HG03108 (cell line): ENCODE measurements around the gene MAGEH1.
A peak's percentile ranks its signal among the peaks of the same experiment; 100 is the strongest.
"Not testable (repeated sequence)": the region's sequence is repeated elsewhere in the genome, so short reads cannot be mapped to it uniquely, and the experiment has no call there.

Source experiments
- ATAC-seq: cut with Tn5 transposase; IDR thresholded peaks from one replicate; pipeline ENCODE4 v1.9.1; 2021; ENCODE audit warnings: moderate library complexity; ENCODE audit not compliant: unreplicated experiment

Gene MAGEH1, protein sequence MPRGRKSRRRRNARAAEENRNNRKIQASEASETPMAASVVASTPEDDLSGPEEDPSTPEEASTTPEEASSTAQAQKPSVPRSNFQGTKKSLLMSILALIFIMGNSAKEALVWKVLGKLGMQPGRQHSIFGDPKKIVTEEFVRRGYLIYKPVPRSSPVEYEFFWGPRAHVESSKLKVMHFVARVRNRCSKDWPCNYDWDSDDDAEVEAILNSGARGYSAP

DNA sequence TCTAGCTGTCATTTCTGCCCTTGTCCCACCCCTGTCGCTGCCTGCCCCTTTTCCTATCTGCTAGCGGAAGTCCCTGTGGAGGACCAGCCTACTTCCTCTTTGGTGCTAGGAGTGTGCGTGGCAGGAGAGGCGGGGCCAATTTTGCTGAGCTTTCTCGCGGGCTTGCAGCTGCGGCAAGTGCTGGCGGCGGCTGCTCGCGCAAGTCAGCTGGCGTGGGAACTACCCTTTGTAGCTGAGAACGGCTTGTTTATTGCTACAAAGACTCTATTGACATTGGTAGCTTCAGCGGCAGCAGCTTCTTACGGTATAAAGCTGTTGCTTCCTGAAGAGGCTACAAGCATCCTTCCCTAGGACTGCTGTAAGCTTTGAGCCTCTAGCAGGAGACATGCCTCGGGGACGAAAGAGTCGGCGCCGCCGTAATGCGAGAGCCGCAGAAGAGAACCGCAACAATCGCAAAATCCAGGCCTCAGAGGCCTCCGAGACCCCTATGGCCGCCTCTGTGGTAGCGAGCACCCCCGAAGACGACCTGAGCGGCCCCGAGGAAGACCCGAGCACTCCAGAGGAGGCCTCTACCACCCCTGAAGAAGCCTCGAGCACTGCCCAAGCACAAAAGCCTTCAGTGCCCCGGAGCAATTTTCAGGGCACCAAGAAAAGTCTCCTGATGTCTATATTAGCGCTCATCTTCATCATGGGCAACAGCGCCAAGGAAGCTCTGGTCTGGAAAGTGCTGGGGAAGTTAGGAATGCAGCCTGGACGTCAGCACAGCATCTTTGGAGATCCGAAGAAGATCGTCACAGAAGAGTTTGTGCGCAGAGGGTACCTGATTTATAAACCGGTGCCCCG, at the start of gene MAGEH1:
Gene MAGEH1 (plus strand): TSS at position 138 of the 843 bp plus-strand sequence. CDS start 248 bp downstream, at position 386.
- ATAC-seq: peak; percentile 97

DNA sequence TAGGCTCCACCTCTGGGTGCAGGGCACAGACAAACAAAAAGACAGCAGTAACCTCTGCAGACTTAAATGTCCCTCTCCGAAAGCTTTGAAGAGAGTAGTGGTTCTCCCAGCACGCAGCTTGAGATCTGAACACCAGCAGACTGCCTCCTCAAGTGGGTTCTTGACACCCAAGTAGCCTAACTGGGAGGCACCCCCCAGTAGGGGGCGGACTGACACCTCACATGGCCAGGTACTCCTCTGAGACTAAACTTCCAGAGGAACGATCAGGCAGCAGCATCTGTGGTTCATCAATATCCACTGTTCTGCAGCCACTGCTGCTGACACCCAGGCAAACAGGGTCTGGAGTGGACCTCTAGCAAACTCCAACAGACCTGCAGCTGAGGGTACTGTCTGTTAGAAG, 24.8 kb upstream of the MAGEH1 start:
- not testable (repeated sequence) for ATAC-seq

DNA sequence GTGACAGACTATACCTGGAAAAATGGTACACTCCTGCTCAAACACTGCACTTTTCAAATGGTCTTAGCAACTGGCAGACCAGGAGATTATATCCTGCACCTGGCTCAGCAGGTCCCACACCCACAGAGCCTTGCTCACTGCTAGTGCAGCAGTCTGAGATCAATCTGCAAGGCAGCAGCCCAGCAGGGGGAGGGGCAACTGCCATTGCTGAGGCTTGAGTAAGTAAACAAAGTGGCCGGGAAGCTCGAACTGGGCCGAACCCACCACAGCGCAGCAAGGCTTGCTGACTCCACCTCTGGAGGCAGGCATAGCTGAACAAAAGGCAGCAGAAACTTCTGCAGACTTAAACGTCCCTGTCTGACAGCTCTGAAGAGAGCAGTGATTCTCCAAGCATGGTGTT, 8.5 kb upstream of the MAGEH1 start:
- not testable (repeated sequence) for ATAC-seq

DNA sequence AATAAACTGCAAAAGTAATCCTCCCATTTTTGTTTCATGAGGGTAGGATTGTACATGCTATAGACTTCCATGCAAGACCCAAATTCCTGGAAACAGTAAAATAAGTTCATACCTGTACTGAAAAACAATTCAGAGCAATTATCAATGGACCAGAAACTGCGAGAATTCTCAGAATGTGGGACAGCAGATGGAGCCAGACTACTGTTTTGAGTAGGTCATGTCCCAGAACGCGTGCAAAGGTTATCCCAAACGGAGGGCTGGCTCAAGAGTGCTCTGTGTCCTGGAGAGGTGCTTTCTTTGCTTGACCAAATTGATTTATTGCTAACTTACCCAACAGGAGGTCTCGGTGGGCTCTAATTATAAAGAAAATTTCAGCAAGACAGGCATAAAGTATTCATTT, 1.7 kb upstream of the MAGEH1 start:
- no peak for ATAC-seq

DNA sequence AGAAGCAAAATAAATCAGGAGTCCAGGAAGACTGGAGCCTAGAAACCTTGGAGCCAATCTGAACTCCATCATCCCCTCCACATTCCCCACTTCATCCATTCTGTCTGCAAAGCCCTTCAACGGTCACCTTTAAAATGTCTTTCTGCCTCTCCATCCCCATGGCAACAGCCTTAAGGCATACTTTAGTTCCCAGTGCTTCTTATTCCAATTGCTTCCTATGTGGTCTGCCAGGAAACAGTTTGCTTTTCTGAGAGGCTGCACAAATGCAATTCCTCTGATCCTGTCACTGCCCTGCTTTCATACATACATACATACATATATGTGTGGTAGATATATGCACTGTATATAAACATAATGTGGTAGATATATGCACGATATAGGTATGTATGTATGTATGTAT, 786 bp upstream of the MAGEH1 start:
- no peak for ATAC-seq

DNA sequence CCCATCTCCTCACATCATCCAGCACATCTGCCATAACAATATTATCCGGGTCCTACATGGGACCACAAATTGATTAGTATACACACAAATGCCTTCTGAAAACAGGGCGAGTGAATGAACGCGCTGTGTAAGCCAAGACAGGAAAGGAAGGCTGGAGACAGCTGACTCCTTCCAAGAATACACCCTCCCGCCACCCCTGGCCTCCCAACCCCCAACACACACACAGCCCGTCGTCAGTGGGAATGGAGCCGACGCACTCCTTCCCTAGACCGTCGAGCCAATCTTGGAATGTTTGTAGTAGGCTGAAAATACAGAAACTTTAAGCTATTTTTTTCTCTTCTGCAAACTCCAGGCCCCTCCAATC, 319 bp upstream of the MAGEH1 start:
- peak; percentile 24 for ATAC-seq

DNA sequence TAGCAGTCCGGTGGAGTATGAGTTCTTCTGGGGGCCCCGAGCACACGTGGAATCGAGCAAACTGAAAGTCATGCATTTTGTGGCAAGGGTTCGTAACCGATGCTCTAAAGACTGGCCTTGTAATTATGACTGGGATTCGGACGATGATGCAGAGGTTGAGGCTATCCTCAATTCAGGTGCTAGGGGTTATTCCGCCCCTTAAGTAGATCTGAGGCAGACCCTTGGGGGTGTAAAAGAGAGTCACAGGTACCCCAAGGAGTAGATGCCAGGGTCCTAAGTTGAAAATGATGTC, 852 bp downstream of the MAGEH1 start:
- no peak for ATAC-seq

DNA sequence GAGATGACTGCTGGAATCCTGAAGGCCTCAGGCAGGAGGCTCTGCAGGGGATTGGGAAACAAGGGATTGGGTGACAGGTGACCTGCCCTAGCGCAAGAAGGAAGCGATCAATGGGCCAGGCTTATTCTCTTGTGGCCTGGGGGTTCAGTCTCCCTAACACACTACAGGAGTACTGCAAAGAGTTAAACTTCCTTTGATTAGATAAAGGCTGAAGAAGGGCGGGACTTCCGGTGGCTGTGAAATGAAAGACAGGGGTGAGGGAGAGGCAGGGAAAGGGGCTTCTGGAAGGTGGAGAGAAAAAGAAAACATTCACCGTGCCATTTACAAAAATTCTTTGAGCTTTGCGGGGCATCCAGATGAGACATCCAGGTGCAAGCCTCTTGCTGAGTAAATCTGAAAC, 3.8 kb downstream of the MAGEH1 start:
- not testable (repeated sequence) for ATAC-seq

DNA sequence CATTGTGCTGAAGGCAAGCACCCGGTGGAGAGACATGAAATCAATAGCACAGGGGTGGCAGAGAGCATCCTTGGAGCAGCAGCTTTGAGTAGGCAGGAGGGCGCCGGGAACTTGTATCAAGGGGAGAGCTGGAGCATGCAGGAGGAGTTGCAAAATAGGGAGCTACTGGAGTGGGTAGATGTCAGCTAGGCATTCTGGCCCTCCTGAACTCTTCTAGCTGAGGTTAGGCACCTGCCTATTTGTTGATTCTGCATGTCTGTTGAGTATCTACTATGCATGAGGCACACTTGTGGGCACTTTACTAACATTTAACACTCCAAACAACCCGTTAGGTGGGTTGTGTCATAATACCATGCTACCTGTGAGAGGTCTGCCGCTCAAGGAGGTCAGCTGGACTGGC, 7.5 kb downstream of the MAGEH1 start:
- not testable (repeated sequence) for ATAC-seq

DNA sequence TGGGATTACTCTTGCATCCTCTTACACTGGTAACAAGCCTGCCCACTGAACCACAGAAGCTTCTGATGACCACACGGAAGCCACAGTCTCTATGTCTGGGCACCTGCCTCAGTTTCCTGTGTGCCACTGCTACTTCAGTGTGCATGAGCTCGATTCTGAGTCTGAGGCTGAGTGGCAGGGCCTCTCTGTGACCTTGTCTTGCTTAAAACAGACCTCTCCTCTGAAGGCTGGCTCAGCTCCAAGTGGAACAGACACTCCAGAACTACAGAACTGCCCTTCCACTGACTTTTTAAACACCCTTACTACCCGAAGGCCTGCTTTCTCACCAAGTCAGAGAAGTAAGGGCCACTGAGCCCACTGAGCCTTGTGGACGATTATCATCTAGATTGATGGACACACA, 8.0 kb downstream of the MAGEH1 start:
- ATAC-seq: not testable (repeated sequence)

DNA sequence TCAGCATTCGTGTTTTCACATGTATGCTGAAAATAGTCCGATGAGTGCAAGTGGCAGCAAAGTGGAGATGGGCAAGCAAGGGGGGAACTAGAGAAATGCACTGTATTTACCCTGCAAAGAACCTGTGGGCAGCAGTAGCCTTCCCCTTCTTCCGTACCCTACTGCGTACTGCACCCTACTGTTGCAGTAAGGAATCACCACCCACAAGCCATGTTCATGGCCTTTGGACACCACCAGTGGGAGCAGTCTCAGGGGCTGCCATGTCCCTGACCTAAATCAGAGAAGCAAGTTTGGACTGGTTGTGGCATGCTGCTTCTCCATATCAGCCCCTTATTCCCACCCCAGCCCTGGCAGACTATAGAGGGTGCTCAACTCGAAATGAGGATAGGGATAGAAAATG, 12.1 kb downstream of the MAGEH1 start:
- ATAC-seq: peak; percentile 63

DNA sequence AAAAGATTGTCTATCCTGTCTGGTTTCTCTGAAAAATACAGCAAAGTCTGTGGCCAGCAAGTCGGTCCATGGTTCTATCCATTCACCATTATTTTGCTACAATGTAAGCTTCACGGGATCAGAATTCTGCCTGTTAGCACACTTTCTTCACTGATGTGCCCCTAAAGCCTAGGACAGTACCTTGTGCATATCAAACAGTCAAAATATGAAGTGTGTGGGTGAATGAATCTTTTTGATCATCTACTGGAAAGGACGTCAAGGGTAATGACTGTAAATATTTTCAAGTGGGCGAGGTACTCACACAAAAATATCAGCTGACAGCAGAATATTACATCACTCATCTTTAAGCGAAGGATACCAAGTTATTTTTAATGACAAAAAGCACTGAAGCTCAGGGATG, 13.2 kb downstream of the MAGEH1 start:
- ATAC-seq: not testable (repeated sequence)

DNA sequence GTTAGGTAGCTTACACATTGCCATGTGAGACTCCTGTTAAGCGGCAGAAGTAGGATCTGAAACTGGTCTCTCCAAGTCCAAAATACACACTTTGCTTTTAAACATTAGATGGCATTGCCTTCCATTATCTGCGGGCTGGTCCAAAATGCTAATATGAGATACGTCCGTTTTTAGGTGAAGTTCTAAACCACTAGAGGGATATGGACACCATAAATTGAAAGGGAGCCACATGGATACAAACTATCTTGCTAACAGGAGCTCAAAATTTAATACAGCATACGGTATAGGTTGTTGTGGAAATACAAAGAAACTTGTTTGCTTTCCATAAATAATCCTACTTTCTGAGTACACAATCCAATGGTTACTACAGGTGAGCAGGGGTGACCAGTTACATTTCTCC, 13.9 kb downstream of the MAGEH1 start:
- ATAC-seq: not testable (repeated sequence)

DNA sequence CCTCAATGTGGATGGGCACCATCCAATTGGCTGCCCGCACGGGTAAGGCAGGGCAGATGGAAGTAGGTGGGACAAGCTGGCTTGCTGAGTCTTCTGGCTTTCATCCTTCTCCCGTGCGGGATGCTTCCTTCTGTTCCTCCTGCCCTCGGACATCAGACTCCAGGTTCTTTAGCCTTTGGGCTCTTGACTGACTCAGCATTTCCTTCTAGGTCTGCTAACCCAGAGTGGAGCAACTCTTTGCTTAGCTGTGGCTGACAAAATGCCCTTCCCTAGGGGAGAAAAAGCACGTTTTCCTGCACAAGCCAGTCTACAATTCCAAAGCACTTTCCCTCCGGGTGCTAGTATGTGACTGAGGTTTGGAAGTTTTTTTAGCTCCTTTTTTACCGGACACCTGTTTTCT, 28.0 kb downstream of the MAGEH1 start:
- ATAC-seq: not testable (repeated sequence)

DNA sequence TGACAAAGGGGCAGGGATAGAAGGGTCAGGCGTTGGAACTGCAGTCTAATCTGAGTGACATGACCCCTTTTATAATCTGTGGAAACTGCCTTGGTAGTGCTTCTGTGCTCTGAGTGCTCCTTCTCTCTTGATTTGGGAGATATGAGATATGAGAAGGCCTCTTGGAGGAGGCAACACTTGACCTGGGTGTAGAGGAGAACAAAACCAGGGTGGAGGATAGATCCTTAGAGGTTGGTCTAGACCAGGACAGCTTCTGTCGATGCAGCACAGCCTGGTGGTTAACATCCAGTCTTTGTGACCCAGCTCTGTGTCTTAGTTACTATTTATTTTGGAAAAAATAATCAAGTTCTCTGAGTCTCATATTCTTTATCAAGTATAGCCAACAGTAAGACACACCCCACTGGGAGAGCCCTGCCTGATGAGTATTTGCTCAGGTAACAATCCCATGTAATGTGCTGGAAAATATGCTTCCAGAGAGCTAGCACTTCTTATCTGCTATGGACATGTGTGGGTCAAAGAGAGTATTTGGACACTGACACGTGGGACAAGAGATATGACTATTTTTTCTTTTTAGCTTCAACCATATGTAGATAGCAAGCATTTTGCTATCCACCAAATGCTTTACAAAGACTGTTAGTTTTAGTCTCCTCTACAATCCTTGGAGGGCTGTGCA, 28.6 kb downstream of the MAGEH1 start:
- no peak for ATAC-seq

DNA sequence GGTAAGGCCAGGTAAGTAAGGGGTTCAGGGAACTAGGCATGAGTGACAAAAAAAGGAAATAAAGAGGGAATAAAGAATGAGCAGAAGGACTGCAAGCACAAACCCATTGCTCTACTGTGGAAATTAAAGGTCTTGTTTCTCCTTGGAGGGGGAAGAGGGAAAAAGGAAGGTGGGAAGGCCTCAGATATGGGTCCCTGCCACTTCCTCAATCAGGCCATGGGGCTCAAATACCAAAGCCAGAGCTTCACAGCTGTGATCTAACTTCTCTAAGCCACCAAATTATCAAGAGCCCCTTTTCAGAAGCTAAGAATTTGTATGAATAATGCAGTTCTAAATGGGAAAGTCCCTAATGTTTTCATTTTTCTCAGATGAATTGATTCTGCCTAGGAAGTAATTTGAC, 33.0 kb downstream of the MAGEH1 start:
- no peak for ATAC-seq

DNA sequence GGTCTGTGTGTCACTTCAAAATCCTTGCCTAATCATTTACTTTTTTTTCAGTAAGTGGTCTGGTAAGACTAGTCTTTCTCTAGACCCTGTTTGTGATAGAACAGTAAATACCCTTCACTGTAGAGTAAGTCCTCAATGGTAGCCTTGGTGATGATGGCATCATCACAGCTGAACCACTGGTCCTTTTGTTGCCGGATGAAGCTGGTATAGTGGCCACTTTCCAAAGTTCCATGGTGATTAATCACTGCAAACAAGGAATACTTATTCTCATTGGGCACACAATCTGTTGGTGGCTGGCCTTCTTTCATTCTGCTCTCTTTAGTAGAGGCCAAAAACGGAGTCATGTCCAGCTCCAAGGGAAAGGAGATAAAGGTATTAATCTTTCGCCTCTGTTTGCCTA, 34.8 kb downstream of the MAGEH1 start:
- ATAC-seq: no peak

DNA sequence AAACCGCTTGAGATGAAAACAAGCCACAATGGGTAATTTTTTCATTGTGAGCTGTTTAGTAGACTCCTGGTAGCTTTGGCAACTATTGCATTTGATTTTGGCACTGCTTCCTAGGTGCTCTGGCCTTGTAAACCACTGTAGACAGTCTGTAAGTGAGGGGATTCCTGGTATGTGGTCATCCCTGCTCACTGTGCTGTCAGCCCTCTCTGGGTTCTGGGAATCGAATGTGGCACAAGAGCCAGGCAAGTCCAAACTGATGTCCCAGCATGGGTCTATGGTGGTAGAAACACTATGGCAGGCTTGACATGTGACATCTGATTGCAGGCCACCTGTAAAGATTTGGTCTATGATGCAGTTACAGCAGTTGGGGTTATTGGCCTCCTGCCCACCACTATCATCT, 35.2 kb downstream of the MAGEH1 start:
- no peak for ATAC-seq

DNA sequence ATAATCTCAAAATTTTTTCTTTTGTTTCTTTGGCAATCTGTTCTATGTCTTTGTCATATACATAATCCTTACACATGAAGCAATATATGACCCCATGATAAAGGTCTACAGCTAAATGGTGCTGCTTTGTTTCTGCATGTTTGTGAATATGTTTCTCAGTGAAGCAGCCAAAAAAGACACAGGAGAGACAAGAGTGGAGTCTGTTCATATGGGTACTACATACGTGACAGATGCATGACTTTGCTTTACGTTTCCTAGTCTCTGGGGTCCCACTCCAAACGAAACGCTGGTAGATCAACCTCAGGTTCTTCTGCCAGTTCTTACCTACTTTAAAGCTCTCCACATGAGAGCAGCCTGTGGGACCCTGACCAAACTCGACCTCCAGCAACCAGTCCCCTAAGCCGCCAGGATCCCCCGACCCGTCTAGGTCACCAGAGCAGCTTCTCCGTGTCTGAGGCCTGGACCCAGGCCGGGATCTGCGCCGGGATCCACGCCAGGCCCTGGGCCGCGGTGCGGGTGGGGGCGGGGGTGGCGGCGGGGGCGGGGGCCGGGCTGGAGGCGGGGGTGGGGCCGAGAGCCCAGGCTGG, 36.2 kb downstream of the MAGEH1 start:
- ATAC-seq: no peak

DNA sequence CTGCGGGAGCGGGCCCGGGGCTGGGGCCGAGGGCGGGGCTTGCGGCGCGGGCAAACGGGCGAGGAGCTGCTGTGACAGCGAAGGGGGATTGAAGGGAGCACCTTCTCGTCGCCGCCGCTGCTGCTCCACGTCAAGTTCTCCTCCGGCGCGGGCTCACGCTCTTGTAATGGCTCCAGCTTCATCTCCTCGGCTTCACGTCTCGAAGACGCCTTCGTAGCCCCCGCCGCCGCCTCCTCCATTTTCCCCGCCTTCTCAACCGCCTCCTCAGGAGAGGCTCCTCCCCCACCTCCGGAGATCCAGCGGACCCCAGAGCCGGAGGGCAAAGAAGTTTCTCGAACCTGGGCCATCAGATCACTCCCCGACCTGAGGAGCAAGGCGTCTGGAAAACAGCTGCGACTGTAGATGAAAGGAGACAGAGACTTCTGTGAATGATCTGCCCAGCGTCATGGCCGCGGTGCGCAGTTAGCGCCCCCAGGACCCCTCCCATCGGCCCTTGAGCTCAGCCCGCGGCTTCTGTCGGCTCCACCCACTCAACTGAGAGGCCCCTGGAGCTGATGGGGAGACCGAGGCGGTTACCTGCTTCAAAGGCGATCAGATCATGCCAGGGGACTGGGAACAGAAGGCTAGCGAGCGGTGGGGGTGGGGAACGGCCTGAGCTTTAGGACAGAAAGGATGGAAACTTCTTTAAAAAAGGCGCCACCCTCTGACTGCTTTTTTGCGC, 36.8 kb downstream of the MAGEH1 start:
- ATAC-seq: peak; percentile 45
